GM04503 (cell line): ENCODE measurements around the gene SCN1B.
"Not testable (repeated sequence)": the region's sequence is repeated elsewhere in the genome, so short reads cannot be mapped to it uniquely, and the experiment has no call there.

Experiments
- DNase-seq: peaks from one replicate; pipeline ENCODE4 v3.0.0-alpha.2; 2012; ENCODE audit warnings: low read depth

Gene SCN1B

GRCh38 chr19:35000647-35001501 lies 29.4 kb upstream of the SCN1B start:
- no peak for DNase-seq

GRCh38 chr19:35002037-35002535 lies 28.2 kb upstream of the SCN1B start:
- DNase-seq: no peak

- DNase-seq: no peak
These were observed 25.6 kb upstream of the SCN1B start for GRCh38 chr19:35004517-35005255.

GRCh38 chr19:35005256-35005977 lies 24.9 kb upstream of the SCN1B start:
- DNase-seq: no peak

- DNase-seq: not testable (repeated sequence)
These were observed 24.3 kb upstream of the SCN1B start for GRCh38 chr19:35006007-35006341.

- no peak for DNase-seq
These were observed 23.8 kb upstream of the SCN1B start for GRCh38 chr19:35006342-35006998.

GRCh38 chr19:35006999-35007365 lies 23.3 kb upstream of the SCN1B start:
- DNase-seq: no peak

GRCh38 chr19:35007427-35007826 lies 22.8 kb upstream of the SCN1B start:
- DNase-seq: not testable (repeated sequence)

GRCh38 chr19:35008891-35009341 lies 21.4 kb upstream of the SCN1B start:
- DNase-seq: no peak

- no peak for DNase-seq
These were observed 20.6 kb upstream of the SCN1B start for GRCh38 chr19:35009424-35010415.

- no peak for DNase-seq
These were observed 19.1 kb upstream of the SCN1B start for GRCh38 chr19:35011091-35011689.

GRCh38 chr19:35011737-35012682 lies 18.3 kb upstream of the SCN1B start:
- no peak for DNase-seq

- DNase-seq: no peak
These were observed 17.0 kb upstream of the SCN1B start for GRCh38 chr19:35013041-35013819.

GRCh38 chr19:35013820-35014754 lies 16.2 kb upstream of the SCN1B start:
- no peak for DNase-seq

GRCh38 chr19:35014774-35015173 lies 15.5 kb upstream of the SCN1B start:
- DNase-seq: not testable (repeated sequence)

- DNase-seq: no peak
These were observed 14.9 kb upstream of the SCN1B start for GRCh38 chr19:35015270-35015953.

GRCh38 chr19:35015954-35016351 lies 14.3 kb upstream of the SCN1B start:
- DNase-seq: no peak
